Measurements from ENCODE around the gene APBA3.

- TF ChIP-seq ZFP36 (IDR thresholded peaks at IDR 0.05; ENCODE audit: borderline replicate concordance, partially characterized antibody) (no peak), POLR2A (IDR thresholded peaks at IDR 0.05; ENCODE audit: low read length) (no peak), EP300 (IDR thresholded peaks at IDR 0.05) (no peak), ESRRA (IDR thresholded peaks at IDR 0.05; ENCODE audit: borderline replicate concordance, low read length) (no peak), HDAC2 (IDR thresholded peaks at IDR 0.05) (no peak), JUN (IDR thresholded peaks at IDR 0.05) (no peak), TP53 (CRISPR knock-in tag; IDR thresholded peaks at IDR 0.05) (no peak)
- TF ChIP-seq, protein P1, sequence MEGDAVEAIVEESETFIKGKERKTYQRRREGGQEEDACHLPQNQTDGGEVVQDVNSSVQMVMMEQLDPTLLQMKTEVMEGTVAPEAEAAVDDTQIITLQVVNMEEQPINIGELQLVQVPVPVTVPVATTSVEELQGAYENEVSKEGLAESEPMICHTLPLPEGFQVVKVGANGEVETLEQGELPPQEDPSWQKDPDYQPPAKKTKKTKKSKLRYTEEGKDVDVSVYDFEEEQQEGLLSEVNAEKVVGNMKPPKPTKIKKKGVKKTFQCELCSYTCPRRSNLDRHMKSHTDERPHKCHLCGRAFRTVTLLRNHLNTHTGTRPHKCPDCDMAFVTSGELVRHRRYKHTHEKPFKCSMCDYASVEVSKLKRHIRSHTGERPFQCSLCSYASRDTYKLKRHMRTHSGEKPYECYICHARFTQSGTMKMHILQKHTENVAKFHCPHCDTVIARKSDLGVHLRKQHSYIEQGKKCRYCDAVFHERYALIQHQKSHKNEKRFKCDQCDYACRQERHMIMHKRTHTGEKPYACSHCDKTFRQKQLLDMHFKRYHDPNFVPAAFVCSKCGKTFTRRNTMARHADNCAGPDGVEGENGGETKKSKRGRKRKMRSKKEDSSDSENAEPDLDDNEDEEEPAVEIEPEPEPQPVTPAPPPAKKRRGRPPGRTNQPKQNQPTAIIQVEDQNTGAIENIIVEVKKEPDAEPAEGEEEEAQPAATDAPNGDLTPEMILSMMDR (IDR thresholded peaks at IDR 0.05): no peak
- TF ChIP-seq, protein P2, sequence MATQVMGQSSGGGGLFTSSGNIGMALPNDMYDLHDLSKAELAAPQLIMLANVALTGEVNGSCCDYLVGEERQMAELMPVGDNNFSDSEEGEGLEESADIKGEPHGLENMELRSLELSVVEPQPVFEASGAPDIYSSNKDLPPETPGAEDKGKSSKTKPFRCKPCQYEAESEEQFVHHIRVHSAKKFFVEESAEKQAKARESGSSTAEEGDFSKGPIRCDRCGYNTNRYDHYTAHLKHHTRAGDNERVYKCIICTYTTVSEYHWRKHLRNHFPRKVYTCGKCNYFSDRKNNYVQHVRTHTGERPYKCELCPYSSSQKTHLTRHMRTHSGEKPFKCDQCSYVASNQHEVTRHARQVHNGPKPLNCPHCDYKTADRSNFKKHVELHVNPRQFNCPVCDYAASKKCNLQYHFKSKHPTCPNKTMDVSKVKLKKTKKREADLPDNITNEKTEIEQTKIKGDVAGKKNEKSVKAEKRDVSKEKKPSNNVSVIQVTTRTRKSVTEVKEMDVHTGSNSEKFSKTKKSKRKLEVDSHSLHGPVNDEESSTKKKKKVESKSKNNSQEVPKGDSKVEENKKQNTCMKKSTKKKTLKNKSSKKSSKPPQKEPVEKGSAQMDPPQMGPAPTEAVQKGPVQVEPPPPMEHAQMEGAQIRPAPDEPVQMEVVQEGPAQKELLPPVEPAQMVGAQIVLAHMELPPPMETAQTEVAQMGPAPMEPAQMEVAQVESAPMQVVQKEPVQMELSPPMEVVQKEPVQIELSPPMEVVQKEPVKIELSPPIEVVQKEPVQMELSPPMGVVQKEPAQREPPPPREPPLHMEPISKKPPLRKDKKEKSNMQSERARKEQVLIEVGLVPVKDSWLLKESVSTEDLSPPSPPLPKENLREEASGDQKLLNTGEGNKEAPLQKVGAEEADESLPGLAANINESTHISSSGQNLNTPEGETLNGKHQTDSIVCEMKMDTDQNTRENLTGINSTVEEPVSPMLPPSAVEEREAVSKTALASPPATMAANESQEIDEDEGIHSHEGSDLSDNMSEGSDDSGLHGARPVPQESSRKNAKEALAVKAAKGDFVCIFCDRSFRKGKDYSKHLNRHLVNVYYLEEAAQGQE (IDR thresholded peaks at IDR 0.05): no peak
Measured at GRCh38 chr19:3701200-3701599, 60.3 kb downstream of the APBA3 start.

Data from A549 (cell line).